ENCODE measurements around the gene PAH.

PAH gene

DNA sequence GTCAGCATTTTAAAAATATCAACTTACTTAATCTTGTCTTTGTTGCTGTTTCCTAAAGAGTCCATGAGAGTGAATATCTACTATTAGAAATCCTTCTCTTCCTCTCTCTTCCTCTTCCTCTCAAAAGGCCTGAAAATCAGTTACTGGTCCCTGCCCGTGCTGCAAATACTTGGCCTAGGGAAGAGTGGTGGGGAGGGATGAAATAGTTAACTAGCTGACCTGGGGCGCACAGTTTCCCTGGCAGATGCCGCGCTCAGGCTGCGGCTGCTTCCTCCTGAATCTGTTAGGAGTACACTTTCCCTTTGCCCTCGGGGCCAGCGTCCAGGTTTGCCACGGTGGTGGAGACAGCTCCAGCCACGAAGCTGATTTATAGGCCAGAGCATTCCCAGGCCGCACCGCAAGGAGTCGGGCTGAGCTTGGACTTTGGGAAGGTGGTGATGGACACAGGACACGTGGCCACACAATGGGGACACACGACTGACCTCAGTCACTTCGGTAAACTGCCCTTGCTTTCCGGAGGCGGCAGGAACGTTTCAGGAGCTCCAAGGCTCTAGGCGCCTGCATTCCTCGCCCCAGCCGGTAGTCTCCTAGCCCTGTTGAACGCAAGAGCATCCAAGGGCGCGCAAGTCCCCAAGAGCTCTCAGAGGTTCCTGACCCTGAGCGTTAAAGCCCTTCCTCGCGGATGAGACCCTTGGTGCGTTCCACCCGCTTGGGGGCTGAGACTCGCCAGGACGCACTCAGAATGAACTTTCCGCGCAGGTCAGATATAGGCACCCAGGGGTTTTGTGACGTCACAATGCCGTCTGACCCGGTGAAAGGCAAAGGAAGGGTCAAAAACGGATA, 33.3 kb upstream of the PAH start:
- DNase-seq: no peak

- DNase-seq: peak in 1 of 2 experiments; percentile 40
Measured at GRCh38 chr12:102948941-102949352, 31.9 kb upstream of the PAH start.

DNA sequence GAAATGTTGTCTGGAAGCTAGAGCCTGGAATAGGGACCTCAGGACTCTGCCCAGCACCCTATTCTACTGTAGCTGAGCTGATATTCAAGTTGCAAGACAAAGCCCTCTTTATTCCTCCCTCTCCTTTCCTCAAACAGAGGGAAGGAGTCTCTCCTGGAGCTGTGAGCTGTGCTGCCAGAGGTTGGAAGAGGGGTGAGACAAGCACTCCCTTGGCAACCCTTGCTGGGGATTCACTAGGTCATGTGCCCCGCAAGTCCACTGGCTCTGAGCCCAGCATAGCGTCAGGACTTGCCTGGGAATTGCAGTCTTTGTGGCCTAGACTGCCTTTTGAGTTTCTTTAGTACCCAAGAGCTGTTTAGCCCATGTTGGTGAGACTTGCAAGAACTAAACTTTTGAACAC, 29.0 kb upstream of the PAH start:
- DNase-seq: no peak

- no peak for DNase-seq
Measured at GRCh38 chr12:102939670-102940222, 22.7 kb upstream of the PAH start.

GRCh38 chr12:102939059-102939458, 22.0 kb upstream of the PAH start:
- DNase-seq: no peak

GRCh38 chr12:102933168-102933567, 16.1 kb upstream of the PAH start:
- DNase-seq: no peak

DNA sequence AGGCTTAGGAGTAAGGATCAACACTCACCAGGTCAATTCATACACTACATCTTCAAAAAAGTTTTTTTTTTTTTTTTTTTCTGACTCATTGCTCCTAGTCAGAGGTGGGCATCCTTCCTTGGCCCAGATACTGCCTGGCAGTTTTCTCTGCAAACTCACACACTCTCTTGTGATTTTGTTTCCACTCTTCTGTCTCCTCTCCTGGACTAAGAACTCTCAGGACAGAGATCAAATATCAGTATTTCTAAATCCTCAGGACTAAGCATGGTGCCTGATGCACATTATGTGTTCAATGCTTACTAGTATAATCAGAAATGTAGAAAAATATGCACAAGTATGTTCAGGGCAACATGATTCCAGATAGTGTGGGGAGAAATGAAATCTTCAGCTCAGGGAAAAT, 10.2 kb upstream of the PAH start:
- DNase-seq: no peak

GRCh38 chr12:102921240-102921639, 4.2 kb upstream of the PAH start:
- DNase-seq: no peak

- DNase-seq: no peak
Measured at GRCh38 chr12:102920271-102920670, 3.2 kb upstream of the PAH start.

- DNase-seq: no peak
Measured at GRCh38 chr12:102918840-102919239, 1.8 kb upstream of the PAH start.

- no peak for DNase-seq
Measured at GRCh38 chr12:102916252-102917025, 605 bp downstream of the PAH start.

DNA sequence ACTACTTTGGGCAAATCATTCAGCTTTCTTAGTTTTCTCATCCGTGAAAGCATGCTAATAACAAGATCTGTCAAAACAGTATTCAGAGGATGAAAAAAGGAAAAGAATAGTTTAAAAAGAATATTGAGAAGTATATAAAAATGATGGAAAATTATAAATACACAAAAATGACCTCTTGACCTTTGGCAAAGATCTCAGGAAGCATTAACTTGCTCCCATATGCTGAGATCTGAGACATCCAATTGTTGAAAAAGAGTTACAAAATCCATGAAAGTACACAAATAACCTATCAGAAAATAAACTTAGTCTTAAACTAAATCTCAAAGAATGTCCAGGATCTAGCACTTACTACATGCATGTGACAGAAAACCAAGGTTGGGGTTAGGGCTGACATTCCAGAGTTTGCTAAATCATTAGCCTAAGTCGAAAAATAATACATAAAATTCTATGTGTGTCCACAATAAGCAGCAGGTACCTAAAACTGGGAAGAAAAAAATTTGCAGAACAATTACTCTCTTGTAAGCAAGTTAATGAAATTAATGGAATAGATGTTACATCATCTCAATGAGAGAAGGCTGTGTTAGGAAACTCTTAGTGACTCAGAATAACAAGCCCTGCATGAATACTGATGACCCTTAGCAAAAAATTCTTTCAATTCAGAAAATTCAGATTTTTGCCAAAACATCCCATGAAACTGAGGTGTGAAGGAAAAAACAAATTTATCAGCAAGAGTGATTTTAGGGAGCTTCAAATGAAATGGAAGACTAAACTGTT, 3.4 kb downstream of the PAH start:
- no peak for DNase-seq

GRCh38 chr12:102912258-102912657, 4.8 kb downstream of the PAH start:
- no peak for DNase-seq

DNA sequence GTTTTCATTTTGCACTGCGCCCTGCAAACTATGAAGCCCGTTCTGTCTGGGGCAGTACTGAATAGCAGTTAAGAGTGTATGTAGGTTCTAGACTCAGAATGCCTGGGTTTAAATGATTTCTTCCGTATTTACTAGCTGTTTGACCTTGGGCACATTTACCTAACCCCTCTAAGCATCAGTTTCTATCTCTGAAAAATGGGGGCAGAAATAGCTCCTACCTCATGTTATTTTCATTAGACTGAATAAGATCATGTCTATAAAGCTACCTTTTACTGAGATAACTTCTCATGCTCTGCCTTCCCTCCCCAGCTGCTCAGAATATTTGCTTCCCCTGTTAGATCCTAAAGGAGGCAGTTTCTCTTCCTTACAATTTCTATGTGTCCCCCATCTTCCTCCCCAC, 5.7 kb downstream of the PAH start:
- no peak for DNase-seq

GRCh38 chr12:102910792-102911191, 6.3 kb downstream of the PAH start:
- no peak for DNase-seq

DNA sequence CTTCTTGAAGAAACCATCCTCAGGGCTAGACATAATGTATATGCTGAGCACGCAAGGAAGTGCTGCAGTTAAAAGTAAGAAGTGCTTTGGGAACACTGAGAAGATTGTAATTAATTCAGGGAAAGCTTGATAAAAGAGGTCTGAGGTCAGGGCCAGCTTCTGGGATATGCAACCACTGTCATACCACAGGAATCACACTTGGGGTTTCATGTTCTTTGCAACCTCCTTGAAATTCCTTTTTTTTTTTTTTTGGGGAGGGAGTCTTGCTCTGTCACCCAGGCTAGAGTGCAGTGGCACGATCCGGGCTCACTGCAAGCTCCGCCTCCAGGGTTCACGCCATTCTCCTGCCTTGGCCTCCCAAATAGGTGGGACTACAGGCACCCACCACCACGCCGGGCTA, 6.9 kb downstream of the PAH start:
- no peak for DNase-seq

GRCh38 chr12:102907918-102908317, 9.1 kb downstream of the PAH start:
- no peak for DNase-seq

GRCh38 chr12:102905229-102905628, 11.8 kb downstream of the PAH start:
- no peak for DNase-seq

- no peak for DNase-seq
Measured at GRCh38 chr12:102903337-102904007, 13.6 kb downstream of the PAH start.

DNA sequence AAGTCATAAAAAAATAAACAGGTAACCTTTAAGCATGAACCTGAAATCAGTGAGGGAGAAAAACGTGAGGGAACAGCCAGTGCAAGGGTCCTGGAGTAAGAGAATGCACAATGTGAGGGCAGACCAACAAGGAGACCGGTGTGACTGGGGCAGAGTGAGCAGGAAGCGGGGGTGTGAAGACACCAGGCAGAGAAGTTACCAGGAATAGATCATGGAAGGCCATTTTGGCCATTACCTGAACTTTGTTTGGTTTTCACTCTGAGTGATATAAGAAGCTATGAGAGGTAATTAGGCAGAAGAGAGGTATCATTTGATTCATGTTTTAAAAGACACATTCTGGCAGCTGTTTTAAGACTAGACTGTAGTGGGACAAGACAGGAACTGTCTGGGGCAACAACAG, 15.0 kb downstream of the PAH start:
- DNase-seq: no peak

- no peak for DNase-seq
Measured at GRCh38 chr12:102900389-102900788, 16.7 kb downstream of the PAH start.

- DNase-seq: peak in 1 of 2 experiments; percentile 11
Measured at GRCh38 chr12:102896067-102896466, 21.0 kb downstream of the PAH start.

DNA sequence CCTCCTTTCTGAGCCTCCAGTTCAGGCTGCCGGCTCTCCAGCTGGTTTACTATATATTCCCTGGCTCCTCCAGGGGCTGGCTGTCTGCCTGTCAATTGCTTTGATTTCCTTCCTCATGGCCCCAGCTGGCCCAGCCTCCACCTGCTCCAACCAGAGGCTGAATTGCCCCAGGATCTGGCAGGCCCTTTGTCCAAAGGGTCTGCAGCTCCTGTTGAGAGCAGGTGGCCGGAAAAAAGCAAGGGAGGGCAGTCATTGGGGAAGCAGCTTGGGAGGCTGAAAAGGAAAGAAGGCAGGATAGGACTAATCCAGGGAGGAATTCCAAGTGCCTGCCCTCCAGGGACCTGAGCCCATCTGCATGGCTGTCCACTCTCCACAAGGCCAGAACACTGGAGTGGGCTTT, 25.3 kb downstream of the PAH start:
- DNase-seq: no peak
